H9 (cell line): ENCODE data around the gene CSF2. TPM values are rescaled to one million over a fixed set of nuclear protein-coding genes. Genes with fewer than 3 reads are reported as not detected.

ENCODE experiments used
- DNase-seq: peaks from one replicate; pipeline ENCODE4 v3.0.0-alpha.2; 2017
- H2AFZ ChIP-seq: one replicate; pipeline ENCODE4 v1.6.1; 2013; ENCODE audit warnings: mild to moderate bottlenecking, low read length, control low read depth, moderate library complexity
- H2AK5ac ChIP-seq: 2 replicates; pipeline ENCODE4 v1.6.1; 2013; ENCODE audit warnings: low read length, control low read depth, mixed read lengths; ENCODE audit not compliant: insufficient read length
- H2BK120ac ChIP-seq: one replicate; pipeline ENCODE4 v1.6.1; 2013; ENCODE audit warnings: low read depth, mild to moderate bottlenecking, low read length, control low read depth, inconsistent platforms; ENCODE audit not compliant: poor library complexity, severe bottlenecking
- H2BK12ac ChIP-seq: 2 replicates; pipeline ENCODE4 v1.6.1; 2013; ENCODE audit warnings: low read length, control low read depth, mixed read lengths, low read depth; ENCODE audit not compliant: insufficient read length
- H2BK15ac ChIP-seq: 2 replicates; pipeline ENCODE4 v1.6.1; 2013; ENCODE audit warnings: low read depth, low read length, control low read depth
- H2BK20ac ChIP-seq: one replicate; pipeline ENCODE4 v1.6.1; 2013; ENCODE audit warnings: low read depth, mild to moderate bottlenecking, low read length, control low read depth, inconsistent platforms; ENCODE audit not compliant: poor library complexity, severe bottlenecking
- H2BK5ac ChIP-seq: 2 replicates; pipeline ENCODE4 v1.6.1; 2013; ENCODE audit warnings: low read length, control low read depth, mixed read lengths; ENCODE audit not compliant: insufficient read length
- H3K14ac ChIP-seq: 2 replicates; pipeline ENCODE4 v1.6.1; 2013; ENCODE audit warnings: low read length, control low read depth; ENCODE audit not compliant: insufficient read depth
- H3K18ac ChIP-seq: 2 replicates; pipeline ENCODE4 v1.6.1; 2013; ENCODE audit warnings: low read depth, mild to moderate bottlenecking, mixed read lengths, low read length, control low read depth; ENCODE audit not compliant: insufficient read length
- H3K23ac ChIP-seq: 2 replicates; pipeline ENCODE4 v1.6.1; 2013; ENCODE audit warnings: low read length, control low read depth, mixed read lengths, low read depth; ENCODE audit not compliant: insufficient read length
- H3K23me2 ChIP-seq: 2 replicates; pipeline ENCODE4 v1.6.1; 2013; ENCODE audit warnings: low read depth, mild to moderate bottlenecking, mixed read lengths, low read length, control low read depth; ENCODE audit not compliant: insufficient read length, poor library complexity, severe bottlenecking
- H3K27ac ChIP-seq: 2 replicates; pipeline ENCODE4 v1.5.1; 2013; ENCODE audit warnings: low read length, control low read depth, mixed read lengths, low read depth; ENCODE audit not compliant: insufficient read length
- H3K27me3 ChIP-seq: 2 replicates; pipeline ENCODE4 v1.6.1; 2013; ENCODE audit warnings: low read length, control low read depth, inconsistent platforms; ENCODE audit not compliant: insufficient read depth
- H3K4ac ChIP-seq: 2 replicates; pipeline ENCODE4 v1.6.1; 2013; ENCODE audit warnings: low read depth, mild to moderate bottlenecking, control low read depth, inconsistent platforms, low read length, moderate library complexity
- H3K4me1 ChIP-seq: 2 replicates; pipeline ENCODE4 v1.6.1; 2013; ENCODE audit warnings: low read length, control low read depth, inconsistent platforms; ENCODE audit not compliant: insufficient read depth
- H3K4me2 ChIP-seq: 2 replicates; pipeline ENCODE4 v1.6.1; 2013; ENCODE audit warnings: low read length, control low read depth, mixed read lengths; ENCODE audit not compliant: insufficient read length, insufficient read depth
- H3K56ac ChIP-seq: 2 replicates; pipeline ENCODE4 v1.6.1; 2013; ENCODE audit warnings: low read depth, mild to moderate bottlenecking, mixed read lengths, low read length, control low read depth; ENCODE audit not compliant: insufficient read length
- H3K79me1 ChIP-seq: 2 replicates; pipeline ENCODE4 v1.6.1; 2013; ENCODE audit warnings: low read depth, mild to moderate bottlenecking, moderate library complexity, low read length, control low read depth, inconsistent platforms; ENCODE audit not compliant: insufficient read depth, poor library complexity, severe bottlenecking
- H3K79me2 ChIP-seq: 2 replicates; pipeline ENCODE4 v1.6.1; 2013; ENCODE audit warnings: low read length, control low read depth, inconsistent platforms; ENCODE audit not compliant: insufficient read depth
- H3K9ac ChIP-seq: 2 replicates; pipeline ENCODE4 v1.6.1; 2013; ENCODE audit warnings: low read length, control low read depth, mixed read lengths; ENCODE audit not compliant: insufficient read length; ENCODE audit errors: extremely low read depth
- H3K9me3 ChIP-seq: one replicate; pipeline ENCODE4 v1.6.1; 2013; ENCODE audit warnings: low read depth, low read length, inconsistent platforms; ENCODE audit not compliant: control insufficient read depth
- H3T11ph ChIP-seq: one replicate; pipeline ENCODE4 v1.6.1; 2013; ENCODE audit warnings: mild to moderate bottlenecking, low read length, control low read depth, inconsistent platforms
- H4K20me1 ChIP-seq: one replicate; pipeline ENCODE4 v1.6.1; 2013; ENCODE audit not compliant: control insufficient read depth, insufficient read length, insufficient read depth
- H4K5ac ChIP-seq: 2 replicates; pipeline ENCODE4 v1.6.1; 2013; ENCODE audit warnings: low read depth, mild to moderate bottlenecking, mixed read lengths, low read length, control low read depth; ENCODE audit not compliant: insufficient read length
- H4K8ac ChIP-seq: replicated peaks from 2 replicates; pipeline ENCODE4 v1.6.1; 2013; ENCODE audit warnings: low read length, control low read depth, mixed read lengths, low read depth; ENCODE audit not compliant: insufficient read length
- H4K91ac ChIP-seq: 2 replicates; pipeline ENCODE4 v1.6.1; 2013; ENCODE audit warnings: low read depth, mild to moderate bottlenecking, moderate library complexity, mixed read lengths, low read length, control low read depth; ENCODE audit not compliant: insufficient read length
- H3K27ac Mint-ChIP-seq, 3 experiments: 2 replicates in 2 of 3; 3 replicates in 1 of 3; pipeline ENCODE4 v1.8.0; 2020 to 2021; ENCODE audit warnings: mixed read lengths in 3 of 3, mild to moderate bottlenecking in 1 of 3, moderate library complexity in 1 of 3
- H3K27me3 Mint-ChIP-seq: 2 replicates; pipeline ENCODE4 v1.8.0; 2021; ENCODE audit warnings: low read depth, mild to moderate bottlenecking, moderate library complexity, mixed read lengths
- H3K36me3 Mint-ChIP-seq, 3 experiments: 2 replicates in 2 of 3; 3 replicates in 1 of 3; pipeline ENCODE4 v1.8.0; 2020 to 2021; ENCODE audit warnings: low read depth in 3 of 3, mixed read lengths in 3 of 3; ENCODE audit not compliant: insufficient read depth in 1 of 3
- H3K4me1 Mint-ChIP-seq, 2 experiments: 2 replicates each; pipeline ENCODE4 v1.8.0; 2020; ENCODE audit warnings: mixed read lengths in 2 of 2
- H3K4me3 Mint-ChIP-seq, 2 experiments: 2 replicates in 1 of 2; 3 replicates in 1 of 2; pipeline ENCODE4 v1.8.0; 2020 to 2021; ENCODE audit warnings: mild to moderate bottlenecking in 2 of 2, mixed read lengths in 2 of 2, moderate library complexity in 1 of 2
- H3K9me3 Mint-ChIP-seq, 2 experiments: 2 replicates in 1 of 2; 3 replicates in 1 of 2; pipeline ENCODE4 v1.8.0; 2020; ENCODE audit warnings: mild to moderate bottlenecking in 2 of 2, mixed read lengths in 2 of 2, moderate library complexity in 1 of 2
- WGBS: extraction: QIAGEN DNeasy Blood & Tissue Kit; methylation state at CpG from one replicate; pipeline ENCODE4 v1.1.7; 2013; ENCODE audit warnings: missing lambda C conversion rate, low lambda C conversion rate, mixed read lengths; ENCODE audit not compliant: insufficient read length; ENCODE audit errors: extremely low coverage; 5-methylcytosine and 5-hydroxymethylcytosine counted together
- total RNA-seq: library from RNA; stranded (reverse); gene quantifications from 2 replicates; pipeline ENCODE4 v1.2.1, GENCODE V29; 2021
- TF ChIP-seq, protein P1 (sequence below): fragments of 200-600 bp; sonication (generic); conservative IDR thresholded peaks from 3 replicates; pipeline ENCODE4 v1.8.0; 2021; ENCODE audit warnings: antibody characterized with exemption, mild to moderate bottlenecking

Gene CSF2
- total RNA-seq, 1 experiment from 2014 or later = not detected

DNA sequence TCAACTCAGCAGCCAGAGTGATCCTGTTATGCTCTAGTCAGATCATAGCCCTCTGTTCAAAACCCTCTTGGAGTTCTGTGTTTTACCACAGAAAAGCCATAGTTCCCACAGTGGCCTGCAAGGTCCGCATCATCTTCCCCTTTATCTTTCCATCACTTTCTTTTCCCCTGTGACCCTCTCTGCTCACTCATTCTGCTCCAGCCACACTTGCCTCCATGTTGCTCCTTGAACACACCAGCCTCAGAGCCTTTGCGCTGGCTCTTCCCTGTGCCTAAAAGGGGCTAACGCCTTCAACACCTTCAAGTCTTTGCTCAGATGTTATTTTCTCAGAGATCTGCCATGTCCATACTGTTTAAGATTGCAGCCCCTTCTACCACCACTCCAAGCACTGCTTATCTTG is 26.3 kb downstream of the CSF2 start:
- WGBS = no CpG with 5 or more reads among the region's 3 CpGs
- Histone ChIP-seq H3K27me3 (no peaks in the 10 kb centered on the region), H2BK5ac (no peak overlapping the region), H3K4ac (no peak overlapping the region), H4K8ac (no peak overlapping the region), H3K14ac (no peak overlapping the region), H3T11ph (no peak overlapping the region), H2AFZ (no peak overlapping the region), H4K91ac (no peak overlapping the region), H4K5ac (no peak overlapping the region), H2BK120ac (no peak overlapping the region), H3K79me1 (no peaks in the 10 kb centered on the region), H3K23me2 (no peaks in the 10 kb centered on the region), H2BK20ac (no peak overlapping the region), H3K79me2 (no peaks in the 10 kb centered on the region), H2BK12ac (no peak overlapping the region), H2BK15ac (no peak overlapping the region), H3K56ac (no peak overlapping the region), H3K9ac (no peak overlapping the region), H3K18ac (no peak overlapping the region), H4K20me1 (no peaks in the 10 kb centered on the region), H3K4me2 (no peak overlapping the region), H3K27ac (no peak overlapping the region), H2AK5ac (no peak overlapping the region), H3K4me1 (no peaks in the 10 kb centered on the region), H3K9me3 (no peaks in the 10 kb centered on the region), H3K23ac (no peak overlapping the region)
- no peak overlapping the region for H3K4me3 Mint-ChIP-seq
- no peak overlapping the region for H3K27ac Mint-ChIP-seq
- DNase-seq = no peak
- H3K36me3 Mint-ChIP-seq = no peaks in the 10 kb centered on the region
- H3K4me1 Mint-ChIP-seq = no peaks in the 10 kb centered on the region
- H3K27me3 Mint-ChIP-seq = no peaks in the 10 kb centered on the region; the same call in 1 of the 2 replicates
- TF ChIP-seq, protein P1, sequence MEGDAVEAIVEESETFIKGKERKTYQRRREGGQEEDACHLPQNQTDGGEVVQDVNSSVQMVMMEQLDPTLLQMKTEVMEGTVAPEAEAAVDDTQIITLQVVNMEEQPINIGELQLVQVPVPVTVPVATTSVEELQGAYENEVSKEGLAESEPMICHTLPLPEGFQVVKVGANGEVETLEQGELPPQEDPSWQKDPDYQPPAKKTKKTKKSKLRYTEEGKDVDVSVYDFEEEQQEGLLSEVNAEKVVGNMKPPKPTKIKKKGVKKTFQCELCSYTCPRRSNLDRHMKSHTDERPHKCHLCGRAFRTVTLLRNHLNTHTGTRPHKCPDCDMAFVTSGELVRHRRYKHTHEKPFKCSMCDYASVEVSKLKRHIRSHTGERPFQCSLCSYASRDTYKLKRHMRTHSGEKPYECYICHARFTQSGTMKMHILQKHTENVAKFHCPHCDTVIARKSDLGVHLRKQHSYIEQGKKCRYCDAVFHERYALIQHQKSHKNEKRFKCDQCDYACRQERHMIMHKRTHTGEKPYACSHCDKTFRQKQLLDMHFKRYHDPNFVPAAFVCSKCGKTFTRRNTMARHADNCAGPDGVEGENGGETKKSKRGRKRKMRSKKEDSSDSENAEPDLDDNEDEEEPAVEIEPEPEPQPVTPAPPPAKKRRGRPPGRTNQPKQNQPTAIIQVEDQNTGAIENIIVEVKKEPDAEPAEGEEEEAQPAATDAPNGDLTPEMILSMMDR = no peak
- no peaks in the 10 kb centered on the region for H3K9me3 Mint-ChIP-seq
